Natural killer cell (primary cell): ENCODE results near the gene NRCAM. TPM values are rescaled to one million over a fixed set of nuclear protein-coding genes. Genes with fewer than 3 reads are reported as not detected.

ENCODE experiments used
- ATAC-seq, 3 donors: fragments of 150-1000 bp in 2 of 3; fragments of 200-7000 bp in 1 of 3; cut with Tn5 transposase; 1 replicate in 1 of 3; 2 replicates in 2 of 3; pipeline ENCODE4 v1.10.0; 2021; ENCODE audit warnings: mild to moderate bottlenecking in 2 of 3, moderate library complexity in 2 of 3
- DNase-seq, 2 donors: peaks; one replicate each; pipeline versions ENCODE4 v3.0.0 to v3.0.0-alpha.2; 2013 to 2021; ENCODE audit warnings: mixed read lengths in 1 of 2
- H3K27ac ChIP-seq: one replicate; pipeline ENCODE4 v1.5.1; 2013; ENCODE audit warnings: mild to moderate bottlenecking, low read length
- H3K27me3 ChIP-seq: one replicate; pipeline ENCODE4 v1.6.1; 2013; ENCODE audit warnings: low read length; ENCODE audit not compliant: control insufficient read depth, insufficient read depth
- H3K36me3 ChIP-seq: one replicate; pipeline ENCODE4 v1.6.1; 2013; ENCODE audit warnings: low read length; ENCODE audit not compliant: control insufficient read depth, insufficient read depth
- H3K4me1 ChIP-seq: one replicate; pipeline ENCODE4 v1.6.1; 2013; ENCODE audit warnings: low read length; ENCODE audit not compliant: control insufficient read depth, insufficient read depth
- H3K4me3 ChIP-seq: one replicate; pipeline ENCODE4 v1.5.1; 2013; ENCODE audit warnings: low read length
- H3K9me3 ChIP-seq: one replicate; pipeline ENCODE4 v1.6.1; 2013; ENCODE audit warnings: low read length; ENCODE audit not compliant: control insufficient read depth, insufficient read depth
- H3K27ac Mint-ChIP-seq, 2 donors: one replicate each; pipeline ENCODE4 v1.8.0; 2022; ENCODE audit warnings: mild to moderate bottlenecking in 2 of 2, mixed read lengths in 2 of 2, moderate library complexity in 1 of 2
- H3K27me3 Mint-ChIP-seq, 2 donors: one replicate each; pipeline ENCODE4 v1.8.0; 2022; ENCODE audit warnings: low read depth in 2 of 2, mixed read lengths in 2 of 2
- H3K36me3 Mint-ChIP-seq: one replicate; pipeline ENCODE4 v1.8.0; 2022; ENCODE audit warnings: mixed read lengths
- H3K4me1 Mint-ChIP-seq, 2 donors: one replicate each; pipeline ENCODE4 v1.8.0; 2022; ENCODE audit warnings: mixed read lengths in 2 of 2
- H3K4me3 Mint-ChIP-seq: one replicate; pipeline ENCODE4 v1.8.0; 2022; ENCODE audit warnings: mild to moderate bottlenecking, moderate library complexity, mixed read lengths
- H3K9me3 Mint-ChIP-seq, 2 donors: one replicate each; pipeline ENCODE4 v1.8.0; 2022; ENCODE audit warnings: mixed read lengths in 2 of 2
- CTCF ChIP-seq: fragments of 200-600 bp; IDR thresholded peaks from one replicate; pipeline ENCODE4 v1.8.0; 2022; ENCODE audit warnings: antibody characterized with exemption
- WGBS: methylation state at CpG from one replicate; pipeline ENCODE4 v1.1.7; 2013; ENCODE audit warnings: missing lambda C conversion rate; ENCODE audit not compliant: insufficient coverage; 5-methylcytosine and 5-hydroxymethylcytosine counted together
- intact Hi-C: fragments of 100-400 bp; cut with micrococcal nuclease; formaldehyde crosslinking; loops from one replicate; pipeline ENCODE4 v1.14.2; 2022
- total RNA-seq, 4 donors: library from RNA; stranded (reverse); fragments of 120-200 nt in 1 of 4; gene quantifications; one replicate each; pipeline versions ENCODE4 v1.2.3 to v1.2.4, GENCODE V29; 2013 to 2022

NRCAM gene
- total RNA-seq, 3 donors from 2014 or later (not counting 1 experiment from before 2014, with no cell fraction given), result 0.27 to 0.95 (median 0.52) TPM

- H3K36me3 ChIP-seq, result no peaks in the 10 kb centered on the region
- H3K27ac ChIP-seq, result no peak overlapping the region
- peaks cover 0 to 13% of the 10 kb centered on the region in 2 donors for H3K27me3 Mint-ChIP-seq
- H3K9me3 ChIP-seq, result no peaks in the 10 kb centered on the region
- H3K9me3 Mint-ChIP-seq, result peaks cover 0 to 3% of the 10 kb centered on the region in 2 donors
- H3K4me3 Mint-ChIP-seq, result no peak overlapping the region
- no peak overlapping the region for H3K4me3 ChIP-seq
- no CpG with 5 or more reads among the region's 2 CpGs for WGBS
- no peaks in the 10 kb centered on the region for H3K4me1 Mint-ChIP-seq
- no peaks in the 10 kb centered on the region for H3K27me3 ChIP-seq
- no peak for TF ChIP-seq CTCF
- no peaks in the 10 kb centered on the region for H3K4me1 ChIP-seq
- intact Hi-C loops, result no loop called here
- ATAC-seq, result no peak
- no peak overlapping the region for H3K27ac Mint-ChIP-seq
- no peaks in the 10 kb centered on the region for H3K36me3 Mint-ChIP-seq
- no peak for DNase-seq
These were observed 225.0 kb downstream of the NRCAM start for GRCh38 chr7:108231221-108231620.

GRCh38 chr7:108227366-108227765 is 228.9 kb downstream of the NRCAM start:
- Mint-ChIP-seq H3K27ac (no peak overlapping the region), H3K36me3 (no peaks in the 10 kb centered on the region), H3K27me3 (peaks cover 7 to 9% of the 10 kb centered on the region in 2 donors), H3K9me3 (no peaks in the 10 kb centered on the region), H3K4me3 (no peak overlapping the region), H3K4me1 (no peaks in the 10 kb centered on the region)
- Histone ChIP-seq H3K9me3 (no peaks in the 10 kb centered on the region), H3K4me3 (no peak overlapping the region), H3K36me3 (no peaks in the 10 kb centered on the region), H3K27ac (no peak overlapping the region), H3K4me1 (no peaks in the 10 kb centered on the region), H3K27me3 (no peaks in the 10 kb centered on the region)
- WGBS, result 75% methylated on average over 3 of the region's 3 CpGs
- intact Hi-C loops, result no loop called here
- ATAC-seq (no peak), DNase-seq (no peak)
- no peak for TF ChIP-seq CTCF

- H3K4me1 Mint-ChIP-seq, result no peaks in the 10 kb centered on the region
- 75% methylated on average over 3 of the region's 3 CpGs for WGBS
- H3K27ac Mint-ChIP-seq, result no peak overlapping the region
- Histone ChIP-seq H3K27ac (no peak overlapping the region), H3K9me3 (no peaks in the 10 kb centered on the region), H3K4me1 (no peaks in the 10 kb centered on the region), H3K4me3 (no peak overlapping the region), H3K27me3 (no peaks in the 10 kb centered on the region), H3K36me3 (no peaks in the 10 kb centered on the region)
- DNase-seq, result no peak
- TF ChIP-seq CTCF, result no peak
- intact Hi-C loops, result no loop called here
- H3K9me3 Mint-ChIP-seq, result no peaks in the 10 kb centered on the region
- no peak for ATAC-seq
- no peaks in the 10 kb centered on the region for H3K36me3 Mint-ChIP-seq
- no peak overlapping the region for H3K4me3 Mint-ChIP-seq
- peaks cover 7 to 9% of the 10 kb centered on the region in 2 donors for H3K27me3 Mint-ChIP-seq
These were observed 229.4 kb downstream of the NRCAM start for GRCh38 chr7:108226816-108227299.

- TF ChIP-seq CTCF, result no peak
These were observed 230.6 kb downstream of the NRCAM start for GRCh38 chr7:108225531-108226181.

More at GRCh38 chr7:108225531-108226181, 230.6 kb downstream of the NRCAM start:
- H3K9me3 ChIP-seq, result no peaks in the 10 kb centered on the region
- DNase-seq (no peak), ATAC-seq (no peak)
- WGBS, result 73% methylated on average over 2 of the region's 2 CpGs
- H3K4me3 Mint-ChIP-seq, result no peak overlapping the region
- peaks cover 7 to 8% of the 10 kb centered on the region in 2 donors for H3K27me3 Mint-ChIP-seq
- H3K9me3 Mint-ChIP-seq, result no peaks in the 10 kb centered on the region
- no peak overlapping the region for H3K27ac Mint-ChIP-seq
- no peaks in the 10 kb centered on the region for H3K36me3 Mint-ChIP-seq
- H3K4me1 Mint-ChIP-seq, result no peaks in the 10 kb centered on the region
- H3K27ac ChIP-seq, result no peak overlapping the region
- H3K36me3 ChIP-seq, result no peaks in the 10 kb centered on the region
- intact Hi-C loops, result no loop called here
- H3K27me3 ChIP-seq, result no peaks in the 10 kb centered on the region
- no peak overlapping the region for H3K4me3 ChIP-seq
- no peaks in the 10 kb centered on the region for H3K4me1 ChIP-seq
